HG02943 (cell line): ENCODE data around the gene LDLRAD4.

ENCODE experiments used
- ATAC-seq: cut with Tn5 transposase; IDR thresholded peaks from one replicate; pipeline ENCODE4 v1.9.1; 2021; ENCODE audit warnings: mild to moderate bottlenecking, low read depth, moderate library complexity; ENCODE audit not compliant: unreplicated experiment

The LDLRAD4 gene

GRCh38 chr18:13226533-13227144, 8.1 kb downstream of the LDLRAD4 start:
- ATAC-seq = no peak

DNA sequence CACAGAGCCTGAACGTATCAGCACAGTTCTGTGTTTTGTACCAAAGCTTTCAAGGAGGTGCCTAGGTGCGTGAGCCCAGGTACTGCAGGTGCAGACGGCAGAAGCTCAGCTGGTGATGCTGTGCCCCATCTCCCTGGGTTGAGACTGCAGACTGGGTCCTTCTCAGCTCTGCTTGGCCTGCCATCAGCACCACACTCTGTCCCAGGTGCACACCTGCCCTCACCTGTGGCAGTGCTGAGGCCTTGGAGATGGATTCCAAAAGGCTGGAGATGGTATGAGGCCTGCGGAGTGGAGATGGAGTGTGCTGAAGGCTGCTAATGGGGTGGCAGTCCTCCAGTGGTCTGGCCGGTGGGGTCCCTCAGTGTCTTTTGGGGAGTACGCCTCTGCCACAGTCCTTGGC, 9.3 kb downstream of the LDLRAD4 start:
- ATAC-seq = no peak

- no peak for ATAC-seq
Observed at GRCh38 chr18:13229001-13229671, 10.6 kb downstream of the LDLRAD4 start.

- no peak for ATAC-seq
Observed at GRCh38 chr18:13231151-13231550, 12.6 kb downstream of the LDLRAD4 start.

DNA sequence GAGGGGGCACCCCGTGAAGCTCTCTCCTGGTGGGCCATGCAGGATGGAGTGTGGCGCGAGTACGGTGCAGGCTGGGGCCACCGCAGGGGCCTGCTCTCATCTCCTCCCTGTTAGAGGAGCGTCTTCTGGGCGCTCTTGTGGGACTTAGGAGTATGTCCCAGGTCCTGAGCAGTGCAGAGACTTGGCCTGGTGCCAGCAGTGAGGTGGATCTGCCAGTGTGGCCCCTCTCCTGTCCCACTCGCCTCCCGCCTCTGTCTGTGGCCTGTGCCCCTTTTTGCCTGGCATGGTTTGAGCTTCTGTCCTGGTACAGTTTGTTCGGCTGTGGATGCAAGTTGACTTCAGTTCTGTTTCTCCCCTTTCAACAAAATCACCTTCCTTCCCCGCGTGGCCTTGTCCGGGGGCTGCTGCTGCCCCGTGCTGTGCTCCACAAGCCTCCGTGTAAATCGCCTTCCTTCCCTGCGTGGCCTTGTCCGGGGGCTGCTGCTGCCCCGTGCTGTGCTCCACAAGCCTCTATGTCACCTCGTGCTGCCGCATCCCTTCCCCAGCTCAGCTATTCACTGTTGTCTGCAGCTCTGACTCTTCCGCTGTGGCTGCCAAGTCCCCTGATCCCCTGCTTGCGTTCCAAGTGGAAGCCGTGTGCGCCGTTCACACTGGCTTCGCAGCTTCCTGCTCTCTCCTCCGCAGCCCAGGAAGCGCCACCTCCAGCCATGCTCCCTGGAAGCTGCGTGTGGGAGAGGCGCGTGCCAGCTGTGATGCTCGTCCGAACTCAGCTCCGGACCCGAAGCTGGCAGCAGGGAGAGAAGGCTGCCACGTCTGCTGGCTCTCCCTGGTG, 13.7 kb downstream of the LDLRAD4 start:
- ATAC-seq = no peak

GRCh38 chr18:13232971-13233786, 14.6 kb downstream of the LDLRAD4 start:
- ATAC-seq = no peak

DNA sequence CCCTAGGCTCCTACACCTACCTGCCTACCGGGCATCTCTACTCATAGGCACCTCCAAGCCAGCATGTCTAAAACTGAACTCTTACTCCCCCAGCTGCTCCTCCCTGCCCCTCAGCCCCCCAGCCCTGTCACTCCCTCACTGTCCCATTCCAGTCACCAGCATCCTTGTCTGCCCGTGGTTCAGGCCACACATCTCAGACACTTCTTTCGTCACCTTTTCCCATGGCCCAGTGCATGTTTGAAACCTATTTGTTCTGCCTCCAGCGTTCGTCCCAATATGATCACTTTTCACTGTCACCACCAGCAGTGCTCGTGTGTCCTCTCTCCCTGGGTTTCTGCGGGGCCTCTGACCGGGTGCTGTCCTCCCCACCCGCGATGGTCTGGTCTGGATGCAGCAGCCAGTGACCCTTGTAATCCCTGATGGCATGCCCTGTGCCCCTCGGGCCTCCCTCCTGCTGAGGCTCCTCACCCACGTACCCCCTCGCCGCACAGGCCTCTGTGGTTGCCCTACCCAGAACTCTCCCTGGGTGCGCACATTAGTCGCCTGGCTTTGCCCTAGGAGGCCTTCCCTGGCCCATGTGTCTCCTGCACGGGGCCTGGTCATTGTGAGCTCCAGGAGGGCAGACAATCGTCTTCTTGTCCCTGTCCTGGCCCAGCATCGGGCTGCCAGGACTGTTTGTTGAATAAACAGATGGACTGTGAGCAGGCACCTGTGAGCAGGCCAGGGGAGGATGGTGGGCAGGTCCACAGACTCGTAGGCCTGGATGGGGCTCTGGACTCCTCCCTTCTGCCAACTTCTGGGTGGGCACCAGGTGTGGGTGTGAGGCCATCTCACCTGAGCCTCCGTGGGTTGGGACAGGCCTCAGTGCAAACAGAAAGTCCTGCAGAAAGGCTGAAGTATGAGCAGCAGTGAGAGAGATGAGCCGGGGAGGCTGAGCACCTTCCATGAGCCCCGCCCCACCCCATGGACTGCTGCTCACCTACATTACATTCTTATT, 15.5 kb downstream of the LDLRAD4 start:
- no peak for ATAC-seq

GRCh38 chr18:13235421-13235831, 16.9 kb downstream of the LDLRAD4 start:
- ATAC-seq = no peak

DNA sequence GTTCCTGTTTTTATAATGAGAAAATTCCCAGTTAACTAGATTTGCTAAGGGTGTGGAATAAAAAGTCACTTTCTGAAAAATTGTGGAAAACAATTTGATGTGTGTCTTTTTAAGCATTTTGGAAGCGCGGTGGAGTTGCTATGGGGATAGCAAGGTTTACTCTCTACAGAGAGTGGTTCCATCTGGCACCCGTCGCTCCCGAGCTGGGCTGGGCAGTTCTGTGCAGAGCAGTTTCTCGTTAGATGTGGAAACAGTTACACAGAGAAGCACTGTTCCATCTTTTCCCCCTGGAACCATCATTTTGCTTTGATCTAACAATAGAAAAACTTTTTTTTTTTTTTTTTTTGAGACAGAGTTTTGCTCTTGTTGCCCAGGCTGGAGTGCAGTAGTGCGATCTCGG, 17.4 kb downstream of the LDLRAD4 start:
- no peak for ATAC-seq

- no peak for ATAC-seq
Observed at GRCh38 chr18:13236411-13236810, 17.9 kb downstream of the LDLRAD4 start.

GRCh38 chr18:13237073-13237472, 18.5 kb downstream of the LDLRAD4 start:
- ATAC-seq = no peak

GRCh38 chr18:13237641-13238040, 19.1 kb downstream of the LDLRAD4 start:
- ATAC-seq = no peak

DNA sequence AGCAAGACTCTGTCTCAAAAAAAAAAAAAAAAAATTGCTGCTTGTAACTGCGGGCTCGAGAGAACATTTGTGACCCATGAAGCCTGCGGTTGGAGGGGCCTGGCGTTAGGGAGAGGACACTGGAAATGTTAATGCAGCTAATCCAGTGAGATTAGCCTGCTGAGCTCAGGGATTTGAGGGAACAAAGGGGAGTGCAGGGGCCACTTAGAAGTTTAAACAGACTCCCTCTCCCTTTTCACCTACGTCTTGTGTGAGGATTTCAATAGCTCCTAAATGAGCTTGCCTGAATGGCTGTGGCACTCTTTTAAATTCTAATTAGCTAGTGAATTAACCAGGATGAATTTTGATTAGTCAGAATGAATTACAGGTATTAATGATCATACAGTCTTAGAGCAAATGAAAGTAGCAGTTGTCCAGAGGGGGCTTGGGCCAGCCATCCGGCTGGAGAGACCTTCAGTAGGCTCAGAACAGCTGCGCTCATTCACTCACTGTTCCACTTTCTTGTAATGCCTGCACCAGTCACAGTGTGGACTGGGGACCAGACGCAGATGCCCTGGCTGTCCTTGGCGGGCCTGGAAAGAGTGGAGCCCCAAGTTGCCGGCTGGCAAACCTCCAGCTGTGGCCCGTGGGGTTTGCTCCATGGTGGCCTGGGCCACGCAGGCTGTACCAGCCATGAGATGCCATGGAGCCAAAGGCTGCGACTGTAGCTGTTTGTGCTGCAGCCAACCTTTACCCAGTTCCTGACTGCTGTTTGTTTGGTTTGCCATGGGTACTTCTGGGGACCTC, 20.8 kb downstream of the LDLRAD4 start:
- ATAC-seq = no peak

DNA sequence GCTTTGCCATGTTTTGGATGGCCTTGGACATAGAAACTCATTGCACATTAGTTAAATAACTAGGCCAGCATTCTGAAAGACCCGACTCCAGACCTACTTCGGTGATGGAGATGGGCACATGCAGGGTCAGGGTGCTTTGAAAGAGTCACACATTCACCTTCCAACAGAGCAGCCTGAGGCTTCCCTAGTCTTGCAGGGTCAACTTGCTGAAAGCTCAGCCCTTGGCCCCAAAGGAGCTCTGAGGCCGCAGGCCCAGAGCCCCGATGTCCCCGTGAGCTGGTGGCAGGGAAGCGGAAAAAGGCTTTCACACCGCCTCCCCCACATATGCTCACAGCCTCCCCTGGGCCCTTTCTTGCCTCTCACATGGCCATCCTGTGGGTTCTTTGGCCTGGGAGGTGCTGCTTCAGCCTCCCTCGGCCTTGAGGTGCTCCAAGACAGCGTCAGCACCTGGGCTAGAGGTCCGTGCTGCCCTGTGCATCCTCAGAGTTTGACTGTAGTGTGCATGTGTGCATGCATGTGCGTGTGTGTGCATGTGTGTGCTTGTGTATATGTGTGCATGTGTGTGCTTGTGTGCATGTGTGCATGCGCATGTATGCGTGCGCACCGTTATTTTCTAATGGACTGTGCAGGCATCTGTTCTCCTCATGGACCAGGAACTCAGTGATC, 21.6 kb downstream of the LDLRAD4 start:
- ATAC-seq = no peak

DNA sequence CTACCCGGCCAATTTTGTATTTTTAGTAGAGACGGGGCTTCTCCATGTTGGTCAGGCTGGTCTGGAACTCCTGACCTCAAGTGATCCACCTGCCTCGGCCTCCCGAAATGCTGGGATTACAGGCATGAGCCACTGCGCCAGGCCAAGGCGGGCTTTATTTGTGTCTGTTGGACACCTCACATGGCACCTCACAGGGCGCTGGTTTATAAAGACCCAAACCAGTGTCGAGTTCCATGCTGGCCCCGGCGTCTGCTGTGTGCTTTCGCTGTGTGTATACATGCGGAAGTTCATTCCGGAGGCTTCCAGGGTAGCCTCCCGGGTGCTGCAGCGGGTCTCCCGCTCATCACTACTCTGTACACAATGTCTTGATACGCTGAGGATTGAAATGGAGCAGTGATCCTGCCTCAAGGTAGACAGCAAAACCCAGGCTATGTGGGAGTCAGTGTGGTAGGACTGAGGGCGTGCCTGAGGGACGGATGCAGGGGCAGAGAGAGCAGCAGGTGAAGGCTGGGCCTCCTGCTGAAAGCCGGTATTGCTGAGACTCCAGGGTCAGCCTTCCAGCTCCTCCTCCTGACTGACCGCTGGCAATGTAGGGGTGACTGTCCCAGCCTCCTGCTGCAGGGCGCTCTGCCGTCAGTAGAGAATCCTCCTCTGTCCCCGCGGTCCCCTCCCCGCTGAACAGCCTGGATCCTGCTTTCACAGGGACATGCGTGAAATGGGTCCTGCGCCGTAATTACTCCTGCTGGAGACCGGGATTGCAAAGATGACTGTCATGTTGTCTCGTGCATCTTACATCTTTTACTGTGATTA, 22.7 kb downstream of the LDLRAD4 start:
- no peak for ATAC-seq

DNA sequence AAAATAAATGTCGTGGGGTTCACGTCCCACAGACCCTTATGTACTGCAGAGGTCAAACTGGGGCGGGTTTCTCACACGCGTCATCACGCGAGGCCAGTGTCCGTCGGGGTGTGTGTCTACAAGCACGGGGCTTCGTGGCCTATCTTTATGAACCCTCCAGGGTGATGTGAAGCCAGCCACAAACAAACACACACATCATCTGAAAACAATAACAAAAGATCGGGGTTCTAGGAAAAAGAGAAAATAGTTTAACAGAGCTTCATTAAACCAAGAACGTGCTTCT, 23.3 kb downstream of the LDLRAD4 start:
- no peak for ATAC-seq

- ATAC-seq = no peak
Observed at GRCh38 chr18:13242797-13243196, 24.2 kb downstream of the LDLRAD4 start.

GRCh38 chr18:13243363-13243762, 24.8 kb downstream of the LDLRAD4 start:
- ATAC-seq = no peak
